Neuronal stem cell (in vitro differentiated cells): ENCODE results near the gene CDK14.

ENCODE experiments used
- DNase-seq: peaks from one replicate; pipeline ENCODE4 v3.0.0-alpha.2; 2013; ENCODE audit warnings: low spot score
- H2AFZ ChIP-seq: one replicate; pipeline ENCODE4 v1.6.1; 2013; ENCODE audit warnings: mild to moderate bottlenecking, low read length, inconsistent platforms
- H2AK5ac ChIP-seq: 2 replicates; pipeline ENCODE4 v1.6.1; 2013; ENCODE audit warnings: low read depth, mild to moderate bottlenecking, inconsistent platforms, low read length, moderate library complexity, mixed read lengths
- H2BK120ac ChIP-seq: 2 replicates; pipeline ENCODE4 v1.6.1; 2013; ENCODE audit warnings: low read depth, mild to moderate bottlenecking, inconsistent platforms, low read length, moderate library complexity, mixed read lengths
- H2BK12ac ChIP-seq: one replicate; pipeline ENCODE4 v1.6.1; 2013; ENCODE audit warnings: low read length, inconsistent platforms
- H2BK15ac ChIP-seq: 2 replicates; pipeline ENCODE4 v1.6.1; 2013; ENCODE audit warnings: mild to moderate bottlenecking, low read length, inconsistent platforms, mixed read lengths
- H2BK5ac ChIP-seq: one replicate; pipeline ENCODE4 v1.6.1; 2013; ENCODE audit warnings: inconsistent platforms, mild to moderate bottlenecking, low read length, moderate library complexity
- H3K14ac ChIP-seq: one replicate; pipeline ENCODE4 v1.6.1; 2013; ENCODE audit warnings: low read length, inconsistent platforms
- H3K18ac ChIP-seq: 2 replicates; pipeline ENCODE4 v1.6.1; 2013; ENCODE audit warnings: low read length, inconsistent platforms
- H3K23ac ChIP-seq: 2 replicates; pipeline ENCODE4 v1.6.1; 2013; ENCODE audit warnings: low read depth, mild to moderate bottlenecking, mixed read lengths, low read length, inconsistent platforms; ENCODE audit not compliant: poor library complexity
- H3K27ac ChIP-seq: replicated peaks from 3 replicates; pipeline ENCODE4 v1.5.1; 2013; ENCODE audit warnings: low read length, inconsistent platforms
- H3K27me3 ChIP-seq, 3 experiments: 2 replicates each; pipeline ENCODE4 v1.6.1; 2013; ENCODE audit warnings: low read length in 3 of 3, mild to moderate bottlenecking in 2 of 3, inconsistent platforms in 1 of 3, low read depth in 1 of 3, mixed read lengths in 1 of 3, moderate library complexity in 1 of 3; ENCODE audit not compliant: control insufficient read depth in 3 of 3, insufficient read depth in 3 of 3
- H3K36me3 ChIP-seq, 2 donors: replicated peaks in 1 of 2; 2 replicates each; pipeline ENCODE4 v1.6.1; 2013; ENCODE audit warnings: low read length in 2 of 2; ENCODE audit not compliant: control insufficient read depth in 2 of 2, insufficient read depth in 2 of 2
- H3K4ac ChIP-seq: 2 replicates; pipeline ENCODE4 v1.6.1; 2013; ENCODE audit warnings: inconsistent platforms, mild to moderate bottlenecking, low read length, moderate library complexity
- H3K4me1 ChIP-seq, 2 donors: 1 replicate in 1 of 2; 2 replicates in 1 of 2; pipeline ENCODE4 v1.6.1; 2013; ENCODE audit warnings: low read length in 2 of 2, low read depth in 1 of 2; ENCODE audit not compliant: control insufficient read depth in 2 of 2, insufficient read depth in 1 of 2
- H3K4me2 ChIP-seq: one replicate; pipeline ENCODE4 v1.6.1; 2013; ENCODE audit warnings: mild to moderate bottlenecking, low read length, inconsistent platforms; ENCODE audit not compliant: insufficient read depth, poor library complexity, severe bottlenecking
- H3K4me3 ChIP-seq, 2 donors: 2 replicates each; pipeline ENCODE4 v1.5.1; 2013; ENCODE audit warnings: low read length in 2 of 2, mild to moderate bottlenecking in 2 of 2, inconsistent platforms in 1 of 2, moderate library complexity in 1 of 2
- H3K79me1 ChIP-seq: one replicate; pipeline ENCODE4 v1.6.1; 2013; ENCODE audit warnings: low read depth, mild to moderate bottlenecking, inconsistent platforms, low read length, moderate library complexity
- H3K9ac ChIP-seq: one replicate; pipeline ENCODE4 v1.6.1; 2013; ENCODE audit warnings: mild to moderate bottlenecking, low read depth, low read length, inconsistent platforms; ENCODE audit not compliant: poor library complexity
- H3K9me3 ChIP-seq, 2 donors: replicated peaks in 1 of 2; 2 replicates each; pipeline versions ENCODE3 to v1.6.1; 2013; ENCODE audit warnings: low read length in 2 of 2, mild to moderate bottlenecking in 2 of 2, inconsistent platforms in 1 of 2, low read depth in 1 of 2, mixed read lengths in 1 of 2, moderate library complexity in 1 of 2; ENCODE audit not compliant: control insufficient read depth in 2 of 2, insufficient read depth in 1 of 2
- H4K8ac ChIP-seq: one replicate; pipeline ENCODE4 v1.6.1; 2013; ENCODE audit warnings: low read depth, mild to moderate bottlenecking, inconsistent platforms, low read length, moderate library complexity
- H4K91ac ChIP-seq: one replicate; pipeline ENCODE4 v1.6.1; 2013; ENCODE audit warnings: low read length, low read depth, mild to moderate bottlenecking, inconsistent platforms; ENCODE audit not compliant: poor library complexity
- WGBS, 2 donors: extraction: QIAGEN DNeasy Blood & Tissue Kit; methylation state at CpG; one replicate each; pipeline ENCODE4 v1.1.7; 2013; ENCODE audit warnings: missing lambda C conversion rate in 2 of 2, mixed read lengths in 1 of 2; ENCODE audit not compliant: insufficient read length in 2 of 2, insufficient replicate concordance in 1 of 2; ENCODE audit errors: extremely low coverage in 2 of 2; 5-methylcytosine and 5-hydroxymethylcytosine counted together

CDK14 gene

DNA sequence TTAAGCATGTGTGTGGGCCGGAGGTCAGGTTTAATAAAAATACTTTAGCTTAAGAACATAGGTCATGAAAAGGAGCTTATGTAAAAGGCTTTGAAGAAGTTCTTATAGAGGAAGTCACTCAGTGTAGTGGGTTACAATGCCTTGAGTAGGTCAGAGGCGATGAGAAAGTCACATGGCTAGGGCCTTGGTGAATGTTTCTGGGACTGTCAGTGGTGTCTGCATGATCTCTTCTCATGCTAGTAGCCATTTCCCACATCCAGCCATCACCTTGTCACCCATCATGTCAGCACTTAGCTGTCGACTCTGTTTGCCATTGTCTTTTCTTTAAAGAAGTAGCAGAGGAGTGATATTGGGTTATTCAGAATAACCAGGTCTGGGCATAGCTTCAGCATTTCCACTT lies 236.6 kb downstream of the CDK14 start:
- WGBS, 2 donors = no CpG with 5 or more reads among the region's 3 CpGs

GRCh38 chr7:90833443-90833842 lies 237.3 kb downstream of the CDK14 start:
- H3K4me2 ChIP-seq = no peak overlapping the region
- no peak overlapping the region for H3K23ac ChIP-seq
- H3K4me1 ChIP-seq = no peaks in the 10 kb centered on the region
- no peaks in the 10 kb centered on the region for H3K79me1 ChIP-seq
- no peak overlapping the region for H2BK5ac ChIP-seq
- H2BK15ac ChIP-seq = no peak overlapping the region
- H2BK120ac ChIP-seq = no peak overlapping the region
- H3K4me3 ChIP-seq = no peak overlapping the region
- H3K9ac ChIP-seq = no peak overlapping the region
- H2AFZ ChIP-seq = no peak overlapping the region
- peaks cover 6 to 23% of the 10 kb centered on the region in 2 donors for H3K9me3 ChIP-seq
- no peak overlapping the region for H4K8ac ChIP-seq
- H3K27me3 ChIP-seq = no peaks in the 10 kb centered on the region
- H3K14ac ChIP-seq = no peak overlapping the region
- no peak overlapping the region for H3K18ac ChIP-seq
- H3K4ac ChIP-seq = no peak overlapping the region
- no peak for DNase-seq
- no peak overlapping the region for H2BK12ac ChIP-seq
- peaks cover 0 to 3% of the 10 kb centered on the region in 2 donors for H3K36me3 ChIP-seq
- H3K27ac ChIP-seq = no peak overlapping the region
- H2AK5ac ChIP-seq = no peak overlapping the region
- no peak overlapping the region for H4K91ac ChIP-seq
- WGBS, 2 donors = no CpG with 5 or more reads among the region's 1 CpG

More for the DNA sequence above, 236.6 kb downstream of the CDK14 start:
- H2BK12ac ChIP-seq = no peak overlapping the region
- peaks cover 0 to 3% of the 10 kb centered on the region in 2 donors for H3K36me3 ChIP-seq
- no peak overlapping the region for H4K8ac ChIP-seq
- H3K27ac ChIP-seq = no peak overlapping the region
- no peak overlapping the region for H2BK15ac ChIP-seq
- H3K14ac ChIP-seq = no peak overlapping the region
- H3K27me3 ChIP-seq = no peaks in the 10 kb centered on the region
- H2AFZ ChIP-seq = no peak overlapping the region
- no peaks in the 10 kb centered on the region for H3K79me1 ChIP-seq
- H2AK5ac ChIP-seq = no peak overlapping the region
- H3K4ac ChIP-seq = no peak overlapping the region
- H4K91ac ChIP-seq = no peak overlapping the region
- H3K9ac ChIP-seq = no peak overlapping the region
- no peak overlapping the region for H2BK5ac ChIP-seq
- H3K23ac ChIP-seq = no peak overlapping the region
- no peak overlapping the region for H2BK120ac ChIP-seq
- no peak overlapping the region for H3K4me3 ChIP-seq
- peaks cover 6 to 21% of the 10 kb centered on the region in 2 donors for H3K9me3 ChIP-seq
- no peaks in the 10 kb centered on the region for H3K4me1 ChIP-seq
- H3K4me2 ChIP-seq = no peak overlapping the region
- DNase-seq = no peak
- H3K18ac ChIP-seq = no peak overlapping the region

DNA sequence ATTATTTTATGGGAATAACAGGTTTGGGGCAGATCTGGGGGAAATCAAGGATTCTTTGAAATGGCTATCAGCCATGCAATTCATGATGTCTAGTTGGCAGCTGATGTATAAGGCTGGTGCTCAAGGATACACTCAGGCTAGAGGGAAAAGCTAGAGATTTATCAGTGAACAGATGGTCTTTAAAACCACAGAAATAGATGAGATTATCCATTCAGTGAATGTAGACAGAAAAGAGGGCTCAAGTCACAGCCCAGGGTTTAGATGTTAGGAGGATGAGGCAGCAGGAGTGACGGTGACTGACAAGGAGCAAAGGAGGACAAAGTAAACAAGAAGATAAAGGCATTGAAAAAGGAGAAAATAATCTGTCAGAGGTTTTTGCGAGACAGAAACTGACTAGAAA lies 238.7 kb downstream of the CDK14 start:
- Histone ChIP-seq H3K27me3 (no peaks in the 10 kb centered on the region), H3K18ac (no peak overlapping the region), H3K36me3 (no peaks in the 10 kb centered on the region), H4K91ac (no peak overlapping the region), H3K4me3 (no peak overlapping the region), H3K9me3 (peaks cover 4 to 10% of the 10 kb centered on the region in 2 donors), H2BK15ac (no peak overlapping the region), H2BK5ac (no peak overlapping the region), H2BK120ac (no peak overlapping the region), H3K23ac (no peak overlapping the region), H4K8ac (no peak overlapping the region), H3K4me2 (no peak overlapping the region), H2BK12ac (no peak overlapping the region), H3K4ac (no peak overlapping the region), H2AFZ (no peak overlapping the region), H3K4me1 (no peaks in the 10 kb centered on the region), H3K27ac (no peak overlapping the region), H3K14ac (no peak overlapping the region), H3K79me1 (no peaks in the 10 kb centered on the region), H2AK5ac (no peak overlapping the region), H3K9ac (no peak overlapping the region)
- WGBS, 2 donors = no CpG with 5 or more reads among the region's 2 CpGs
- no peak for DNase-seq

- no peak overlapping the region for H3K18ac ChIP-seq
- no peaks in the 10 kb centered on the region for H3K79me1 ChIP-seq
- H2BK15ac ChIP-seq = no peak overlapping the region
- no peak overlapping the region for H3K14ac ChIP-seq
- H4K8ac ChIP-seq = no peak overlapping the region
- no peak overlapping the region for H3K9ac ChIP-seq
- H3K27ac ChIP-seq = no peak overlapping the region
- H2AFZ ChIP-seq = no peak overlapping the region
- no peak overlapping the region for H4K91ac ChIP-seq
- no peak overlapping the region for H3K4ac ChIP-seq
- no peaks in the 10 kb centered on the region for H3K4me1 ChIP-seq
- H2BK12ac ChIP-seq = no peak overlapping the region
- H3K23ac ChIP-seq = no peak overlapping the region
- peaks cover 0 to 4% of the 10 kb centered on the region in 2 donors for H3K9me3 ChIP-seq
- no peak overlapping the region for H2BK5ac ChIP-seq
- no peaks in the 10 kb centered on the region for H3K36me3 ChIP-seq
- no CpG with 5 or more reads among the region's 1 CpG for WGBS, 2 donors
- DNase-seq = no peak
- H3K4me2 ChIP-seq = no peak overlapping the region
- no peak overlapping the region for H2BK120ac ChIP-seq
- no peaks in the 10 kb centered on the region for H3K27me3 ChIP-seq
- H3K4me3 ChIP-seq = no peak overlapping the region
- no peak overlapping the region for H2AK5ac ChIP-seq
Measured at GRCh38 chr7:90835861-90836260, 239.7 kb downstream of the CDK14 start.
